ENCODE results near the gene TGFB1I1.
"Not testable (repeated sequence)": the region's sequence is repeated elsewhere in the genome, so short reads cannot be mapped to it uniquely, and the experiment has no call there.

The TGFB1I1 gene

GRCh38 chr16:31471875-31472708 lies at the start of gene TGFB1I1:
TGFB1I1 (plus strand) TSS chr16:31472152; CDS start chr16:31472189, 37 bp downstream.
- DNase-seq (ENCODE audit: low read depth, low spot score), result no peak

- DNase-seq (ENCODE audit: low read depth, low spot score), result no peak
Measured at GRCh38 chr16:31423241-31423640, 48.7 kb upstream of the TGFB1I1 start.

- DNase-seq (ENCODE audit: low read depth, low spot score), result no peak
Measured at GRCh38 chr16:31423801-31424200, 48.2 kb upstream of the TGFB1I1 start.

GRCh38 chr16:31427441-31428278 lies 44.3 kb upstream of the TGFB1I1 start:
- DNase-seq (ENCODE audit: low read depth, low spot score), result no peak

GRCh38 chr16:31428279-31428597 lies 43.7 kb upstream of the TGFB1I1 start, which contains the start of gene COX6A2:
COX6A2 (minus strand) TSS chr16:31428360; CDS start chr16:31428325, 35 bp downstream.
- DNase-seq (ENCODE audit: low read depth, low spot score), result no peak

- no peak for DNase-seq (ENCODE audit: low read depth, low spot score)
Measured at GRCh38 chr16:31428638-31429247, 43.2 kb upstream of the TGFB1I1 start.

- DNase-seq (ENCODE audit: low read depth, low spot score), result no peak
Measured at GRCh38 chr16:31429314-31429713, 42.6 kb upstream of the TGFB1I1 start.

GRCh38 chr16:31429796-31430195 lies 42.2 kb upstream of the TGFB1I1 start:
- DNase-seq (ENCODE audit: low read depth, low spot score), result no peak

GRCh38 chr16:31430380-31431052 lies 41.4 kb upstream of the TGFB1I1 start:
- no peak for DNase-seq (ENCODE audit: low read depth, low spot score)

- DNase-seq (ENCODE audit: low read depth, low spot score), result no peak
Measured at GRCh38 chr16:31435341-31436220, 36.4 kb upstream of the TGFB1I1 start.

- DNase-seq (ENCODE audit: low read depth, low spot score), result no peak
Measured at GRCh38 chr16:31436221-31437045, 35.5 kb upstream of the TGFB1I1 start.

- DNase-seq (ENCODE audit: low read depth, low spot score), result no peak
Measured at GRCh38 chr16:31438414-31438813, 33.5 kb upstream of the TGFB1I1 start.

GRCh38 chr16:31439023-31439422 lies 32.9 kb upstream of the TGFB1I1 start:
- DNase-seq (ENCODE audit: low read depth, low spot score), result not testable (repeated sequence)

- no peak for DNase-seq (ENCODE audit: low read depth, low spot score)
Measured at GRCh38 chr16:31439519-31439918, 32.4 kb upstream of the TGFB1I1 start.

GRCh38 chr16:31440516-31441184 lies 31.3 kb upstream of the TGFB1I1 start:
- DNase-seq (ENCODE audit: low read depth, low spot score), result no peak

- DNase-seq (ENCODE audit: low read depth, low spot score), result no peak
Measured at GRCh38 chr16:31441956-31442355, 30.0 kb upstream of the TGFB1I1 start.

- DNase-seq (ENCODE audit: low read depth, low spot score), result not testable (repeated sequence)
Measured at GRCh38 chr16:31445931-31446330, 26.0 kb upstream of the TGFB1I1 start.

- DNase-seq (ENCODE audit: low read depth, low spot score), result no peak
Measured at GRCh38 chr16:31451201-31451600, 20.8 kb upstream of the TGFB1I1 start.

- DNase-seq (ENCODE audit: low read depth, low spot score), result no peak
Measured at GRCh38 chr16:31451681-31452351, 20.1 kb upstream of the TGFB1I1 start.

All from smooth muscle cell of the brain vasculature (primary cell).